ENCODE measurements around the gene BUD31. TPM values are rescaled to one million over a fixed set of nuclear protein-coding genes. Genes with fewer than 3 reads are reported as not detected.

BUD31 gene
- total and polyA plus RNA-seq, 2 of the 13 experiments (the other 11 are each of a cell fraction or from before 2014, with no cell fraction given) = 35.1 to 79.1 TPM

- TF ChIP-seq ZNF318 (CRISPR knock-in tag; IDR thresholded peaks at IDR 0.05) (no peak), REL (CRISPR knock-in tag; conservative IDR thresholded peaks at IDR 0.05) (no peak), HNF4G (IDR thresholded peaks at IDR 0.05; ENCODE audit: borderline replicate concordance, low read depth, low read length) (no peak), HNF4G (CRISPR knock-in tag; IDR thresholded peaks at IDR 0.05; ENCODE audit: borderline replicate concordance, low read depth) (0 out of 2 replicates have a peak, but pooled peaks have one; percentile 5), RARG (CRISPR knock-in tag; IDR thresholded peaks at IDR 0.05; ENCODE audit: low read depth) (no peak), BRF2 (CRISPR knock-in tag; IDR thresholded peaks at IDR 0.05) (no peak), UBTF (CRISPR knock-in tag; IDR thresholded peaks at IDR 0.05) (no peak), SMC3 (IDR thresholded peaks at IDR 0.05; ENCODE audit: low read length) (no peak), AHDC1 (CRISPR knock-in tag; IDR thresholded peaks at IDR 0.05; ENCODE audit: borderline replicate concordance) (no peak)
Measured at GRCh38 chr7:99380823-99381663, 27.7 kb upstream of the BUD31 start (continued).

Data from HepG2 (cell line).